Skeletal muscle satellite cell (primary cell): ENCODE results near the gene ITIH2. TPM values are rescaled to one million over a fixed set of nuclear protein-coding genes. Genes with fewer than 3 reads are reported as not detected.
A peak's percentile ranks its signal among the peaks of the same experiment; 100 is the strongest.
"Not testable (repeated sequence)": the region's sequence is repeated elsewhere in the genome, so short reads cannot be mapped to it uniquely, and the experiment has no call there.

Source experiments
- H3K27me3 ChIP-seq: 2 replicates; pipeline ENCODE4 v1.7.0; 2013; ENCODE audit warnings: low read length; ENCODE audit not compliant: control insufficient read depth, insufficient read depth
- H3K36me3 ChIP-seq: 2 replicates; pipeline ENCODE4 v1.7.0; 2013; ENCODE audit warnings: mild to moderate bottlenecking, control low read depth, low read length; ENCODE audit not compliant: insufficient read depth
- H3K4me1 ChIP-seq: 2 replicates; pipeline ENCODE4 v1.7.0; 2013; ENCODE audit warnings: low read length; ENCODE audit not compliant: control insufficient read depth, insufficient read depth
- H3K4me2 ChIP-seq: 2 replicates; pipeline ENCODE4 v1.7.0; 2013; ENCODE audit warnings: mild to moderate bottlenecking, low read length
- H3K4me3 ChIP-seq: 2 replicates; pipeline ENCODE4 v1.7.0; 2013; ENCODE audit warnings: low read length
- H3K9ac ChIP-seq: 2 replicates; pipeline ENCODE4 v1.7.0; 2013; ENCODE audit warnings: mild to moderate bottlenecking, low read depth, low read length, moderate library complexity
- H3K9me3 ChIP-seq: replicated peaks from 2 replicates; pipeline ENCODE4 v1.7.0; 2013; ENCODE audit warnings: mild to moderate bottlenecking, control low read depth, low read length
- total RNA-seq: library from RNA; depleted of rRNA; stranded (reverse); fragments of >200 nt; gene quantifications from 2 replicates; pipeline ENCODE4 v1.2.3, GENCODE V29; 2012; rRNA removed

The ITIH2 gene
- total RNA-seq, result not detected in 2 replicates

GRCh38 chr10:7703140-7703539 lies at the start of gene ITIH2:
Gene ITIH2, plus strand, starts transcription at chr10:7703316. Its CDS starts 119 bp downstream, at chr10:7703435.
- no peaks in the 10 kb centered on the region for H3K36me3 ChIP-seq
- H3K9me3 ChIP-seq, result no peaks in the 10 kb centered on the region
- no peak within 1 kb of the TSS for H3K4me3 ChIP-seq
- no peaks in the 10 kb centered on the region for H3K27me3 ChIP-seq
- no peaks in the 10 kb centered on the region for H3K4me1 ChIP-seq
- no peak within 1 kb of the TSS for H3K9ac ChIP-seq
- H3K4me2 ChIP-seq, result no peak within 1 kb of the TSS

GRCh38 chr10:7657079-7657478 lies 46.0 kb upstream of the ITIH2 start:
- not testable (repeated sequence) for H3K9me3 ChIP-seq, H3K4me1 ChIP-seq
- peaks cover 27% of the 10 kb centered on the region for H3K27me3 ChIP-seq

GRCh38 chr10:7657552-7657951 lies 45.6 kb upstream of the ITIH2 start:
- Histone ChIP-seq H3K4me1 (no peaks in the 10 kb centered on the region), H3K4me2 (no peak overlapping the region), H3K27me3 (peaks cover 24% of the 10 kb centered on the region), H3K36me3 (no peaks in the 10 kb centered on the region), H3K9ac (no peak overlapping the region), H3K9me3 (no peaks in the 10 kb centered on the region), H3K4me3 (no peak overlapping the region)

More at GRCh38 chr10:7657079-7657478, 46.0 kb upstream of the ITIH2 start:
- H3K4me3 ChIP-seq, H3K9ac ChIP-seq, H3K36me3 ChIP-seq, H3K4me2 ChIP-seq: not testable (repeated sequence)

GRCh38 chr10:7659560-7659959 lies 43.6 kb upstream of the ITIH2 start:
- Histone ChIP-seq H3K36me3 (no peaks in the 10 kb centered on the region), H3K4me1 (no peaks in the 10 kb centered on the region)

GRCh38 chr10:7662522-7662921 lies 40.6 kb upstream of the ITIH2 start:
- Histone ChIP-seq H3K4me3 (no peak overlapping the region), H3K9ac (no peak overlapping the region), H3K4me1 (no peaks in the 10 kb centered on the region), H3K4me2 (no peak overlapping the region), H3K9me3 (no peaks in the 10 kb centered on the region), H3K36me3 (no peaks in the 10 kb centered on the region), H3K27me3 (peaks cover 33% of the 10 kb centered on the region)

More at GRCh38 chr10:7659560-7659959, 43.6 kb upstream of the ITIH2 start:
- Histone ChIP-seq H3K27me3 (peaks cover 26% of the 10 kb centered on the region), H3K9me3 (no peaks in the 10 kb centered on the region), H3K4me2 (no peak overlapping the region), H3K4me3 (no peak overlapping the region), H3K9ac (no peak overlapping the region)

- no peaks in the 10 kb centered on the region for H3K36me3 ChIP-seq
- H3K27me3 ChIP-seq, result peaks cover 38% of the 10 kb centered on the region
- no peaks in the 10 kb centered on the region for H3K9me3 ChIP-seq
- no peak overlapping the region for H3K4me2 ChIP-seq
- no peaks in the 10 kb centered on the region for H3K4me1 ChIP-seq
- H3K4me3 ChIP-seq, result no peak overlapping the region
- H3K9ac ChIP-seq, result no peak overlapping the region
These were observed 38.4 kb upstream of the ITIH2 start for GRCh38 chr10:7664707-7665106.

- H3K36me3 ChIP-seq, result no peaks in the 10 kb centered on the region
- H3K4me3 ChIP-seq, result no peak overlapping the region
- no peak overlapping the region for H3K4me2 ChIP-seq
- H3K27me3 ChIP-seq, result peaks cover 38% of the 10 kb centered on the region
- H3K9me3 ChIP-seq, result no peaks in the 10 kb centered on the region
- H3K4me1 ChIP-seq, result no peaks in the 10 kb centered on the region
- no peak overlapping the region for H3K9ac ChIP-seq
These were observed 37.3 kb upstream of the ITIH2 start for GRCh38 chr10:7665767-7666166.

- no peaks in the 10 kb centered on the region for H3K36me3 ChIP-seq
- no peak within 1 kb of the TSS for H3K9ac ChIP-seq
- peak within 1 kb of the TSS; percentile 30 for H3K4me3 ChIP-seq
- no peaks in the 10 kb centered on the region for H3K4me1 ChIP-seq
- peak within 1 kb of the TSS; percentile 61 for H3K4me2 ChIP-seq
- peaks cover 38% of the 10 kb centered on the region for H3K27me3 ChIP-seq
- no peaks in the 10 kb centered on the region for H3K9me3 ChIP-seq
These were observed 36.7 kb upstream of the ITIH2 start, which contains the start of gene ITIH5 for GRCh38 chr10:7666253-7667023. Gene ITIH5, minus strand, starts transcription at chr10:7666966. Its CDS starts 74 bp downstream, at chr10:7666892.

- no peaks in the 10 kb centered on the region for H3K9me3 ChIP-seq
These were observed 35.6 kb upstream of the ITIH2 start for GRCh38 chr10:7667262-7668141.

GRCh38 chr10:7670157-7670556 lies 33.0 kb upstream of the ITIH2 start:
- H3K4me1 ChIP-seq, result no peaks in the 10 kb centered on the region
- H3K4me2 ChIP-seq, result no peak overlapping the region
- H3K9me3 ChIP-seq, result no peaks in the 10 kb centered on the region
- peaks cover 25% of the 10 kb centered on the region for H3K27me3 ChIP-seq
- no peak overlapping the region for H3K4me3 ChIP-seq
- H3K9ac ChIP-seq, result no peak overlapping the region
- no peaks in the 10 kb centered on the region for H3K36me3 ChIP-seq

More at GRCh38 chr10:7667262-7668141, 35.6 kb upstream of the ITIH2 start:
- no peak overlapping the region for H3K4me3 ChIP-seq
- no peak overlapping the region for H3K9ac ChIP-seq
- peaks cover 38% of the 10 kb centered on the region for H3K27me3 ChIP-seq
- no peaks in the 10 kb centered on the region for H3K36me3 ChIP-seq
- H3K4me2 ChIP-seq, result no peak overlapping the region
- no peaks in the 10 kb centered on the region for H3K4me1 ChIP-seq

- Histone ChIP-seq H3K9ac (no peak overlapping the region), H3K4me2 (no peak overlapping the region), H3K9me3 (no peaks in the 10 kb centered on the region), H3K36me3 (no peaks in the 10 kb centered on the region), H3K27me3 (peaks cover 15% of the 10 kb centered on the region), H3K4me1 (no peaks in the 10 kb centered on the region), H3K4me3 (no peak overlapping the region)
These were observed 30.6 kb upstream of the ITIH2 start for GRCh38 chr10:7672341-7673134.
